Pons (tissue), 1 donor: ENCODE measurements around the gene LRRC18.

Experiments
- DNase-seq: peaks from one replicate; pipeline ENCODE4 v3.0.0-alpha.2; 2016; ENCODE audit warnings: low spot score

Gene LRRC18

DNA sequence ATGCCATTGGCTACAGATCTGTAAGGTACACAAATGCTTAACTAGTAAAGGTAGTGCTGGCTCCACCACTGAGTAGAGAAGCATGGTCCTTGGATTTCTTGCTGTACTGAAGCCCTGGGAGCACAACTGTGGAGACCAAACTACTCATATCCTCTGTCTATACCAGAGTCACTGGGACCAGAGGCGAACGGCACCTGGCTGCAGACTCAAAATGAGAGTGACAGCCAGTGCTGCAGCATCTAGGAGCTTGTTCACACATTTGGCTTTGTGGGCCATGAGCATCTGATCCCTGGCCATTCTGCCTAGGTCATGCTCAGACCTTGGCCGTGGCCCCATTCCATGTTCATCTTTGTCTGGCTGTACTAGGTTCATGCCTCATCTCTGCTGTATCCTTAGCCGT is 31.9 kb downstream of the LRRC18 start:
- no peak for DNase-seq

DNA sequence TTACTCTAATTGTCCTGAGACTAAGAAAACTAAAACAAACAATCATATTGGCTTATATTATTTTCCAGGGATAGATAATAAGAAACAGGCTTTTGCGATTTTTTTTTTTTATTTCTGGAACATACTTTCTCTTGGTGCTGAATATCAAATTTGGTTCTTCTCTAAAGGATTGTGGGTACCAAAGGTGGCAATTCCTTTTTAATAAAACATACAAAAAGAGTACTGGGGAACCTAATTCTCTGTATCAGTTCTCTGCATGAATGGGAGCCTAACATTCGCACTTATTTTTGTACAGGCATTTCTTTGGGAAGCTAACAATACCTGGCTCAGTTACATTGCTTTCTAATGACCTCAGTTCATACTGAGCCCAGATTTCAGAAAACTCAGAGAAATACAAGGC is 32.8 kb downstream of the LRRC18 start:
- no peak for DNase-seq

DNA sequence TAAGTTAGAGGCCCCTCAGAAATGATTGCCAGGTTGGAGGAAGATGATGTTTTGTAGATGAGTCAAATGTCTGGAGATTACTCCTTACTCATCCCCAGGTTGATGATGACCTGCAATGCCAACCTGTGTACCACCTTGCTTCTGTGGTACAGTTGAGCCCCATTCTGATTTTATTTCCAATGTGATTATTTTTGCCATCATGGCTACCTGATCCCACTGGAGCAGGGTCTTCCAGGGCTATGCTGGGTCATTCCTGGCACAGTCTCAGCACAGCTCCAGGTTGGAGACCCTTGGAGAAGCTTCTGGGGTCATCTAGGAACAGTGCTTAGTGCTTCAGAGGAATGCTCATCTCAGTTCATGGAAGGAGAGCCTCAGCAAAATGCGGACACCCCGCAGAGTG is 34.3 kb downstream of the LRRC18 start:
- DNase-seq, result no peak

DNA sequence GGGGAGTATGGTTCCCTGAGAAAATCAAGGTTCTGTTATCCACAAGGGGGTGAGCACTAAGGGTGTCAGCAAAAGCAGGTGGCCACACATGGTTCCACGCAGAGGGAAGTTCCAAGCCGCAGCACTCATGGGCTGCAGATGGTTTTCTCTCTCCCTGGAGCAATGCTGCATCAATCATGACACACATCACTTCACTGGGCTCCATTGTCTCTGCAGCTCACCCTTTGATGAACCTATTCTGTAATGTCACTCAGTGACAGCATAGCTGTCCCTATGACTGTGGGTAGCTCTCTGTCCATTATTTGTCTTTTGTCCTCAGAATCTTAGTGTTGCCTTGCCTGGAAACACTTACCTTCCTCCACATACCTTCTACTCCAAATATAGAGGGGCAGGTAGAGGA is 34.8 kb downstream of the LRRC18 start:
- DNase-seq, result no peak

DNA sequence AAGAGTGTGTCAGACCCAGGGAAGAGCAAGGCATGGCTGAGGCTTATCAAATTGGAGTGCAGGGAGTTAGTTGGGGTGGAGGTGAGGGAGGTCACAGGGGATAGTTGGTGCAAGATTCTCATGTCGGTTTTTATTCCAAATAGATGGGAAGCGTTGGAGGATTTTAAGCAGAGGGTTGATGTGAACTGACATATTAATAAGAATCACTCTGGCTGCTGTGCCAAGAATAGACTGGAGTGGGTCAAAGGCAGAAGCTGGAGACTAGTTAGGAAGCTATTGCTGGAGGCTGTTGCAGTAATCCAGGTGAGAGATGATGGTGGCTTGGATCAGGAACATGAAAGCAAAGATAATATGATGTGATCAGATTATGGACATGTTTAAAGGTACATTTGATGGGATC is 36.5 kb downstream of the LRRC18 start:
- DNase-seq, result no peak

- DNase-seq, result no peak
Observed at GRCh38 chr10:48902096-48902495, 37.5 kb downstream of the LRRC18 start.

DNA sequence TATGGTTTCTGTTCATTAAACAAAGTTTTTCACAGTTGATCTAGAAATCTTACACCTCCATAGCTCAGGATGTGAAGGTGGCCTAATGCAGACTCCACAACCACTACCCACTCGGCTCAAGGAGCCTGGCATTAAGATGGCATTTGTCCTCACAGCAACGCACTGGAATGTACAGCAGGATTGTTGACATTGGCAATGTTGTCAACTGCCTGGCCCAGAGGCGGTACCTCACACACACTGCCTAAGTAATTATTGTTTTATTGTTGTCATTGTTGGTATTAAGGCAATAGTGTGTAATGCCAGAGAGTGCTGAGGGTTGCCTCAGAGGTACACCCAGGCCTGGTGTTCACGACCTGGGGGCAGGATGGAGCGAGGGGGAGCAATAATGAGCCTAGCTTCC is 38.3 kb downstream of the LRRC18 start:
- DNase-seq, result no peak

DNA sequence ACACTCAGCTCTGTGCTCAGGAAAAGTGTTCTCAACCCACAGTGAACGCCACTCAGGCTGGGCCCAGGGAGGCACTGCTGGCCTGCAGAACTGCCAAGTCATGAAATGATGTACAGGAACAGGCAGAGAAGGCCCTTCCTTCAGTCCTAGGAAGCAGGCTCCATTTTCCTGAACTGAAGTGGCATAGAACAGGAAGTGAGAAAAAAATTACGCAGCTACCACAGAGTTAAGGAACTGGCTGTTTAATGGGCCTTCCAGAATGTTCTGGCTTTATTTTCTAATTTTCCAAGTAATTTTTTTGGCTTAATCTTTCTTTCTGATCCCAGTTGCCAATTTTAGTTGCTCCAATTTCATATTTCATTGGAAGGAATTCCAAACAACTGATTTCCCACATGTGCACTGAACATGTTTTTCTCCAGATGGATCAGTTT is 39.3 kb downstream of the LRRC18 start:
- peak; percentile 42 for DNase-seq

DNA sequence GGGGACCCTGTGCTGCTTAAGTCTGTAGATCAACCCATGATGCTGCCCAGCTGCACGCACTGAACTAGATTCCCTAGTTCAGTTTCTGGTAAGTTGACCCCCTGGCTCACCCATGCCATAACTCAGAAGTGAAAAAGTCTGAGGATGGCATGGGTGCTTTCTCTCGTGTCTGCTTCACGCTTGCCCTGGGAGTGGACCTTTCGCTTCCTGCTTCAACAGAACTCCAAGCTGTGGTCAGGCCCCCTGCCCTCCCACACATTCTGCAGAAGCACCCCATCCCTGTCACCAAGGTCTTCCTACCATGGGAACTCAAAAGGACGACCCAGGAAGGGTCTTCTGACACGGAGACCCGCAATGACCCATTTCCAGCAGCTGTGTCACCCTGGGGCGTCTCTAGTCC is 39.9 kb downstream of the LRRC18 start:
- no peak for DNase-seq

GRCh38 chr10:48898426-48898825 is 41.2 kb downstream of the LRRC18 start:
- no peak for DNase-seq

DNA sequence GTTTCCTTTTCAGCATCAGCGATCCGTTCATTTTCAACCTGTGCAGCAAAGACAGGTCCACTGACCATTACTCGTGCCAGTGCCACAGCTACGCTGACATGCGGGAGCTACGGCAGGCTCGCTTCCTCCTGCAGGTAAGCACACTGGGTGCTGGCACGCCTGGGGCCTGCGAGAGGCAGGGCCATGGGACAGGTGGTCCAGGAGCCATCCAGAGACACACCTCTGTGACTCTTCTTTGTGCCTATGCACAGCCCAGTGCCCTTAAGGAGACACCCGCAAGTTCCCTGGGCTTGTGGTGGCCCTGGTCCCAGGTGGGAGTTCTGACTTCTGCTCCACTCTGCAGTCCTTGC is 42.2 kb downstream of the LRRC18 start:
- no peak for DNase-seq

- DNase-seq, result no peak
Observed at GRCh38 chr10:48896756-48897440, 42.7 kb downstream of the LRRC18 start.

GRCh38 chr10:48895803-48896195 is 43.8 kb downstream of the LRRC18 start:
- DNase-seq, result no peak

GRCh38 chr10:48894911-48895802 is 44.5 kb downstream of the LRRC18 start:
- no peak for DNase-seq

DNA sequence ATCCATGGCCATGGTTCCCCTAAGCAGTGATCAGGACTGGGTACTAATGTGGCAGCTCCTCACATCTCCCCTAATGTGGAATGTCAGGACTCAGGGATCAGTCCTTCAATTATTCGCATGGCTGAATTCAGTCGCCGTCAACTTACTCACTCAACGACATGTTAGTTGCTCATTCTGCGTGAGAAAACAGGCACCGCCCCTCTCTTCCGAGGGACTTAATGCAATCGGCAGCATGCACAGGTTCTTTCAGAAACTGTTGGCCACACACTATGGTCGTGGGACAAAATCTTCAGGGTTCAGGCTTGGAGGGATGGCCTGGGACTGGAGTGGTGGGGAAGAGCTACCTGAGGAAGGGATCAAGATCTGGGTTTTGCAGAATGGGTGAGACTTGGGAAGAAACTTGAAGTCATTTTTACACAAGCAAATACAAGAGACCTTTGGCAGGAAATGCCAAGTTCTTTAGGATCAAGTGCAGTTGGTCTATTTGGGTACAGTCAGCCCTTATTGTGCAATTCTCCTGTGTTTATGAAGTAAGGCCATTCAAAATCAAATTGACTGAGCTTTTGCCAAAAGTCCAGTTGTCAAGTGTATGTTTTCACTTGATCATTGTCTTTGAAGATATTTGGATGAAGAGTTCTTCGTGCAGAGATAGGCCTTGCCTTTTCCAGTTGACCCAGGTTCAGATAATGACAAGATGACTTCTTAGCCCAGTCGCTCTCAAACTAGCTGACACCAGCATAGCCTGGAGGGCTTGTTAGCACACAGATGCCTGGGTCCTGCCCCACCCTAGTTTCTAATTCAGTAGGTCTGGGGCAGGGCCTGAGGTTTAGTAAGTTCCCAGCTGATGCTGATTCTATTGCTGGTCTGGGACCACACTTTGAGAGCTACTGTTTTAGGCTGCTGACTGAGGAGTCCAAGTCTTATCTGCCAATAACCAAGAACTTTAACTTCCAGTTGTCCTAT is 48.5 kb downstream of the LRRC18 start:
- DNase-seq, result no peak

- no peak for DNase-seq
Observed at GRCh38 chr10:48887982-48888381, 51.7 kb downstream of the LRRC18 start.

- DNase-seq, result peak; percentile 15
Observed at GRCh38 chr10:48885376-48885775, 54.3 kb downstream of the LRRC18 start.

DNA sequence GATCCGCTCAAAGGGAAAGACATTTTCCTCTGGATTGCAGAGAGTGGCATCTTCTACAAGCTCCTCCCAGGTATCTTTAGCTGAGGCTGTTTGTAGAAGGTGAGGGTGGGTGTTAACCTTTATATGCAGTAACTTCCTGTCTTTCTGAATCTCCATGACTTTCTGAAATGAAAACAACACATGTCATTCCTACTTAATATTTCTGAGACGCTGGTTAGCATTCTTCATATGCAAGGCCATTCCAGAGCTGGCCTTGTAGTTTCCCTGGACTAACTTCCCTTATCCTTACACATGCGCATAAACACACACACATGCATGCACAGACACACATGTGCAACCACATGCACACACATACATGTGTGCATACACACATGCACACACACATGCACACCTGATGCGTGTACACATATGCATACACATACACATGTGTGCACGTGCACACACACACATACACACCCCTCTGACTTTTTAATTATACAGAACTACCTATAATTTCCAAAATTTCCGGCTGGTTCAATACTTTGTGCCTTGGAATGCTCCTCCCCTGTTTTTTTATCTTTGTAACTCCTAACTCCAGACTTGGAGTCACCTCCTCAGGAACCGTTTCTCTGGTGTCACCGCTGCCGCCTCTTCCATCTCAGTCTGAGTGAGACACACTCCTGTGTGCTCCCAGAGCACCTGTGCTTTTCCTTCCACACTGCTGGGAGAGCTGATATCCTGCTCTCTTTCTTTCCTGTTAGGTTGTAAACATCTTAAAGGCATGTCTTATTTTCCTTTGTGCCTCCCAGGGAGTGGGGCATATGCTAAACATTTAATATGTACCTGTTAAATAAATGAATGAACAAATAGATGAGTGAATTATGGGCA is 55.2 kb downstream of the LRRC18 start:
- DNase-seq, result no peak

DNA sequence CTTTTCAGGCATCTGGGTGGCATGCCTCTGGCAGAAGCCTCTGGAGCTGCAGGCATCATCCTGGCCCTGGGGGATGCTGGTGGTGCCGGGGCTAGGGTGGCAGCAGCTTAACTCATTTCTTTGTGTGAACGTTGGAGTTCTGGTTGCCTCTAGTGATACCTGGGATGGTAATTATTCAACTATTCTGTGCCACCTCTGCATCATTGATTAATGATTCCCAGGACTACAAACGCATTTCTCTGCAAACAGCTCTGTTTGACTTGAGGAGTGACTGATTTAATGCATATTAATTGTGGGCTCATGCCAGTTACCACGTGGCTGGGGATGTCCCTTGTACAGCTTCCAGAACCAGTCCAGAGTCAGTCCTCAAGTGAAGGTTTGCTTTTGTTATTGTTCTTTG is 55.9 kb downstream of the LRRC18 start:
- no peak for DNase-seq

DNA sequence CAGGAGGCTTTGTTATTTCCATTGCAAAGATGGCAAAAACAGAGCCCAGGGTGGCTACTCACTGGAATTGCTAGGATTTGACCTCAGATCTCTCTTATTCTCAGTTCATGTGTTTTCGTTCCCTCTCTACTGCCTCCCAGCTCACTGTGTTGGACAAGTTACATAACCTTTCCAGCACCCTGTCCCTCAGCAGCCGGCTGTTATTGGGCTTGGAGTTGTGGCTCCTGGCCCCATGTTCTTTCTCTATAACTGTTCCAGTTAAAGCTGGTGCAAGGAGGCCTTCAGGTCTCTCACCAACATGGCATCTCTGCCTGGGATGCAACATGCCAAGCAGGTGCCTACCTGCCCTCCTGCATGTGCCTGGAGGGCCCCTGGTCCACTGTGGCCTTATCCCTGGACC is 56.8 kb downstream of the LRRC18 start:
- DNase-seq, result no peak

- no peak for DNase-seq
Observed at GRCh38 chr10:48881937-48882336, 57.7 kb downstream of the LRRC18 start.
